Trophoblast cell (in vitro differentiated cells and primary cell): Measurements from ENCODE around the gene SP110.

Source experiments
- DNase-seq, 2 donors: peaks; one replicate each; pipeline ENCODE4 v3.0.0-alpha.2; 2016
- H2AFZ ChIP-seq: 2 replicates; pipeline ENCODE4 v1.6.1; 2013; ENCODE audit warnings: low read length, moderate library complexity, mild to moderate bottlenecking; ENCODE audit not compliant: insufficient read depth, poor library complexity
- H2AK5ac ChIP-seq: 2 replicates; pipeline ENCODE4 v1.6.1; 2013; ENCODE audit warnings: mild to moderate bottlenecking, low read length
- H2BK120ac ChIP-seq: 2 replicates; pipeline ENCODE4 v1.6.1; 2013; ENCODE audit warnings: low read length, mild to moderate bottlenecking, moderate library complexity; ENCODE audit not compliant: insufficient read depth, poor library complexity
- H2BK12ac ChIP-seq: 2 replicates; pipeline ENCODE4 v1.6.1; 2013; ENCODE audit warnings: mild to moderate bottlenecking, low read length, moderate library complexity
- H2BK5ac ChIP-seq: 2 replicates; pipeline ENCODE4 v1.6.1; 2013; ENCODE audit warnings: low read length, low read depth, moderate library complexity, mild to moderate bottlenecking; ENCODE audit not compliant: poor library complexity
- H3K14ac ChIP-seq: 2 replicates; pipeline ENCODE4 v1.6.1; 2013; ENCODE audit warnings: mild to moderate bottlenecking, low read length
- H3K18ac ChIP-seq: 2 replicates; pipeline ENCODE4 v1.6.1; 2013; ENCODE audit warnings: mild to moderate bottlenecking, low read length
- H3K23ac ChIP-seq: 2 replicates; pipeline ENCODE4 v1.6.1; 2013; ENCODE audit warnings: low read length
- H3K27ac ChIP-seq: 2 replicates; pipeline ENCODE4 v1.5.1; 2013; ENCODE audit warnings: low read depth, mild to moderate bottlenecking, inconsistent platforms, low read length, moderate library complexity
- H3K27me3 ChIP-seq: 2 replicates; pipeline ENCODE4 v1.6.1; 2013; ENCODE audit warnings: inconsistent platforms, mild to moderate bottlenecking, low read length, moderate library complexity; ENCODE audit not compliant: insufficient read depth
- H3K36me3 ChIP-seq, 2 experiments: 1 replicate in 1 of 2; 2 replicates in 1 of 2; pipeline ENCODE4 v1.6.1; 2013; ENCODE audit warnings: low read length in 2 of 2, mild to moderate bottlenecking in 2 of 2, moderate library complexity in 1 of 2; ENCODE audit not compliant: insufficient read depth in 2 of 2, control insufficient read depth in 1 of 2
- H3K4ac ChIP-seq: 2 replicates; pipeline ENCODE4 v1.6.1; 2013; ENCODE audit warnings: low read depth, mild to moderate bottlenecking, low read length, moderate library complexity
- H3K4me1 ChIP-seq, 2 experiments: 1 replicate in 1 of 2; 2 replicates in 1 of 2; pipeline ENCODE4 v1.6.1; 2013; ENCODE audit warnings: low read length in 2 of 2, mild to moderate bottlenecking in 2 of 2, moderate library complexity in 1 of 2; ENCODE audit not compliant: insufficient read depth in 2 of 2, control insufficient read depth in 1 of 2
- H3K4me2 ChIP-seq: 2 replicates; pipeline ENCODE4 v1.6.1; 2013; ENCODE audit warnings: inconsistent platforms, mild to moderate bottlenecking, low read length, moderate library complexity
- H3K4me3 ChIP-seq: 2 replicates; pipeline ENCODE4 v1.5.1; 2013; ENCODE audit warnings: mild to moderate bottlenecking, low read depth, low read length, inconsistent platforms
- H3K79me1 ChIP-seq: one replicate; pipeline ENCODE4 v1.6.1; 2013; ENCODE audit warnings: low read length
- H3K79me2 ChIP-seq: 2 replicates; pipeline ENCODE4 v1.6.1; 2013; ENCODE audit warnings: low read length, mild to moderate bottlenecking; ENCODE audit not compliant: control insufficient read depth, insufficient read depth, poor library complexity
- H3K9ac ChIP-seq: 2 replicates; pipeline ENCODE4 v1.6.1; 2013; ENCODE audit warnings: mild to moderate bottlenecking, low read length
- H3K9me3 ChIP-seq: 2 replicates; pipeline ENCODE4 v1.6.1; 2013; ENCODE audit warnings: low read depth, mild to moderate bottlenecking, control low read depth, inconsistent platforms, low read length; ENCODE audit not compliant: insufficient read depth
- H4K12ac ChIP-seq: 2 replicates; pipeline ENCODE4 v1.6.1; 2013; ENCODE audit warnings: low read depth, mild to moderate bottlenecking, low read length, moderate library complexity
- H4K8ac ChIP-seq: 2 replicates; pipeline ENCODE4 v1.6.1; 2013; ENCODE audit warnings: low read depth, mild to moderate bottlenecking, low read length, moderate library complexity
- H4K91ac ChIP-seq: one replicate; pipeline ENCODE4 v1.6.1; 2013; ENCODE audit warnings: low read depth, mild to moderate bottlenecking, low read length, moderate library complexity
- WGBS: extraction: QIAGEN DNeasy Blood & Tissue Kit; methylation state at CpG from one replicate; pipeline ENCODE4 v1.1.7; 2013; ENCODE audit warnings: missing lambda C conversion rate; ENCODE audit not compliant: insufficient read length, insufficient coverage; ENCODE audit errors: extremely low coverage; 5-methylcytosine and 5-hydroxymethylcytosine counted together

Gene SP110

GRCh38 chr2:230209422-230210051 lies 10.2 kb downstream of the SP110 start:
- no peak overlapping the region for H4K8ac ChIP-seq
- H3K9me3 ChIP-seq: no peaks in the 10 kb centered on the region
- no peak overlapping the region for H3K23ac ChIP-seq
- no peak overlapping the region for H2AFZ ChIP-seq
- H3K4me2 ChIP-seq: no peak overlapping the region
- H3K4me1 ChIP-seq: no peaks in the 10 kb centered on the region
- DNase-seq: no peak
- H3K79me2 ChIP-seq: no peaks in the 10 kb centered on the region
- H2AK5ac ChIP-seq: no peak overlapping the region
- H3K79me1 ChIP-seq: no peaks in the 10 kb centered on the region
- no peak overlapping the region for H3K4ac ChIP-seq
- H3K36me3 ChIP-seq: peaks cover 0 to 1% of the 10 kb centered on the region in 2 experiments
- WGBS: no CpG with 5 or more reads among the region's 1 CpG
- H3K9ac ChIP-seq: no peak overlapping the region
- no peak overlapping the region for H2BK120ac ChIP-seq
- H3K18ac ChIP-seq: no peak overlapping the region
- no peak overlapping the region for H3K27ac ChIP-seq
- H3K14ac ChIP-seq: no peak overlapping the region
- no peak overlapping the region for H2BK12ac ChIP-seq
- no peak overlapping the region for H4K91ac ChIP-seq
- H4K12ac ChIP-seq: no peak overlapping the region
- no peak overlapping the region for H2BK5ac ChIP-seq
- H3K27me3 ChIP-seq: no peaks in the 10 kb centered on the region
- no peak overlapping the region for H3K4me3 ChIP-seq

- Histone ChIP-seq H4K8ac (no peak overlapping the region), H3K27me3 (no peaks in the 10 kb centered on the region), H3K18ac (no peak overlapping the region), H3K4ac (no peak overlapping the region), H3K4me2 (no peak overlapping the region), H3K4me3 (no peak overlapping the region), H3K9ac (no peak overlapping the region), H3K4me1 (no peaks in the 10 kb centered on the region), H4K91ac (no peak overlapping the region), H3K23ac (no peak overlapping the region), H2BK120ac (no peak overlapping the region), H3K9me3 (no peaks in the 10 kb centered on the region), H2BK12ac (no peak overlapping the region), H3K27ac (no peak overlapping the region), H3K79me1 (no peaks in the 10 kb centered on the region), H2BK5ac (no peak overlapping the region), H3K79me2 (no peaks in the 10 kb centered on the region), H3K36me3 (peaks cover 0 to 1% of the 10 kb centered on the region in 2 experiments), H2AK5ac (no peak overlapping the region), H2AFZ (no peak overlapping the region), H3K14ac (no peak overlapping the region), H4K12ac (no peak overlapping the region)
- no peak for DNase-seq
Observed at GRCh38 chr2:230208576-230208975, 11.2 kb downstream of the SP110 start.

GRCh38 chr2:230205721-230206120 lies 14.1 kb downstream of the SP110 start:
- Histone ChIP-seq H2AK5ac (no peak overlapping the region), H3K4me3 (no peak overlapping the region), H3K4me1 (no peaks in the 10 kb centered on the region), H3K14ac (no peak overlapping the region), H3K9me3 (no peaks in the 10 kb centered on the region), H3K18ac (no peak overlapping the region), H2BK120ac (no peak overlapping the region), H4K12ac (no peak overlapping the region), H4K8ac (no peak overlapping the region), H3K9ac (no peak overlapping the region), H3K79me1 (no peaks in the 10 kb centered on the region), H3K36me3 (no peaks in the 10 kb centered on the region), H2AFZ (no peak overlapping the region), H4K91ac (no peak overlapping the region), H3K27ac (no peak overlapping the region), H2BK12ac (no peak overlapping the region), H3K4ac (no peak overlapping the region), H2BK5ac (no peak overlapping the region), H3K23ac (no peak overlapping the region), H3K79me2 (no peaks in the 10 kb centered on the region), H3K4me2 (no peak overlapping the region), H3K27me3 (no peaks in the 10 kb centered on the region)
- no CpG with 5 or more reads among the region's 2 CpGs for WGBS
- no peak for DNase-seq

- Histone ChIP-seq H3K79me2 (no peaks in the 10 kb centered on the region), H3K23ac (no peak overlapping the region), H3K9ac (no peak overlapping the region), H2AK5ac (no peak overlapping the region), H3K4me2 (no peak overlapping the region), H3K27ac (no peak overlapping the region), H3K4ac (no peak overlapping the region), H3K79me1 (no peaks in the 10 kb centered on the region), H3K36me3 (no peaks in the 10 kb centered on the region), H3K14ac (no peak overlapping the region), H3K18ac (no peak overlapping the region), H2BK12ac (no peak overlapping the region), H2BK5ac (no peak overlapping the region), H4K8ac (no peak overlapping the region), H4K91ac (no peak overlapping the region), H2AFZ (no peak overlapping the region), H3K27me3 (no peaks in the 10 kb centered on the region), H2BK120ac (no peak overlapping the region), H4K12ac (no peak overlapping the region), H3K4me1 (no peaks in the 10 kb centered on the region), H3K4me3 (no peak overlapping the region), H3K9me3 (no peaks in the 10 kb centered on the region)
- DNase-seq: no peak
- WGBS: no CpG with 5 or more reads among the region's 1 CpG
Observed at GRCh38 chr2:230205034-230205433, 14.8 kb downstream of the SP110 start.
